Measurements from ENCODE around the gene SDCCAG8.

The SDCCAG8 gene

DNA sequence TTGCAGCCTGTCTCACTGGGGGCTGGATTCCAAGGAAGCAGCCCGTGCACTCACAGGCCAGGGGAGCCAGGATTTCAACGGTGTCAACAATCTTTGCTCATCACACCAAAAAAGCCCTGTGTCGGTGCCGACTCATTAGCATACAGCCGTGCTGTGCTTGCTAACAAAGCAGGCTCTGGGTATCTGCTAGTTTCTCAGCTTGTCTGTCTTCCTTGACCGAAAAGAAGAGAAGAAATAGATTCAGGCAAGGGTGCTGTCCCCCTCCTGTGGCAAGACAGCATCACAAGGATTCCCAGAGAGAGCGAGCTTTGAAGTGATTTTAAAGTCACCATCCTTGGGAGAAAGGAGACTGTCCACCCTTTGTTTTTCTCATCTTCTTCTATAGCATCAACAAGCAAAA is 214.7 kb downstream of the SDCCAG8 start:
- no peak for DNase-seq

DNA sequence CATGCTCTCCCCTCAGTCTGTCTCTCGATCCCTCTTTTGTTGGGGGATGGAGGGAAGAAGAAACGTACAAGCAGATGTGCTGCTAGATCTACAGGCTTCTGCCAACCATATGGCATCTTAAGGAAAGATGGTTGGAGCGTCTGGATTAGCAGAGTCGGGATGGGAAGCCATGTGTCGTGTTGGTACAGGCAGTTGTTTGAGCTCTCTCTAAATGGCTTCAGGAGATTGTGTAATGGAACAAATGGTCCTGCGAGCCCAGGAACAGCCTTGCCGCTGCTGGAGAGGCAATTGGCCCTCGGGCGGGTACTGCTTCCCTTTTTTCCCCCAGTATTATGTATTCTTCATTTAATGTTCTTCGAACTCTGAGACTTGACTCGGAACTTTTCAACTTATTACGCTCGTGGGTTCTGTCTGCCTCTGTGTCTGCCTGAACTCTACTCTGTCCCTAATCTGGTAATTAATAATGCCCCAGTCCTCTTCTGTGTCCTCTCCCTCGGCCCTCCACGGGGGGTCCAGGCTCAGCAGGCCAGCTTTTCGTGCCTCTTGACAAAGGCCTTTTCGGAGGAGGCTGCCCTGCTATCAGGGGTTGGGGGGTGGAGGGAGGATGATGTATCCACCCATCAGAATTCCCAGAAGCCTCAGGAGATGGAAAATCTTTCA is 215.3 kb downstream of the SDCCAG8 start:
- DNase-seq: no peak

DNA sequence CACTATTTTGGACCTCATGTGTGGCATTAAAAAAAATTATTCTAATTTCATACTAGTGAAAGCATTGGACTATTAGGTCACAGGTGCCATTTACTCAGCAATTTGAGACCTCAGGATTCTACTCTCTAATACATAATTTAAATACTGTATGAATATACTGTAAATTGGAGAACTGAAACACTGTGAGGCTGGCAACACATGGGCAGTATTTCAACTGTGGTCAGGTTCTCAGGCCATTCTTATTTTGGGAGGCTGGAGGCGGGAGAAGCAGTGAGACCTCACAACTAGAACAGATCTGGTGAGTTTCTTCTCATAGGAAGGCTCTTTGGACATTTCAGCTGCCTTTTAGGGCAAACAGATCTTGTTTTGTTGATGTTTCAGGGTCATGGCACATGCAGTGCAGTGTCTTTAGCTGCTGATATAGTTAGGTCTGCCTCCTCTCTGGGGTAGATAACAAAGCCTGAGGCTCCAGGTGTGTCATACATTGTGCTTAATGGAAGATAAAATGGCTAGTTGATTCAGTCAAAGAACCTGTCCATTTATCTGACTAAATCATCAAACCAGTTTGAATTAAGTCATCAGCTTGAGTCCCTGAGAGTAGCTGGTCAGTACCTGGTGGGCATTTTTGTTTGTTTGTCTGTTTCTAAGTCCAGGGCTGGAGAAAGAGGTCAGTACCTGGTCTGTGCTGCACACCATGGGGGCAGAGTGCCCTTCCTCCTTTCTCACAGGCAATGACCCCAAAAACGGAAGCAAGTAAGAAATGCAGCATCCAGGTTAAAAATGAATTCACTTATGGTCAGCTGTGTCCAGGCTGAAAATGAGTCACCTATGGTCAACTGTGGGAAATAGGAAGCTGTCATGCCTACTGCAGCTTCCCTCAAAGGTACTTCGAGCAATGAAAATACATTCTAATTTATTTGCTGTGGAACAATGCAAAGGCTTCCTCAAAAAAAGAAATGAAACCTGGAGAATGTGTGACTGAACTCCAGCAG is 216.2 kb downstream of the SDCCAG8 start:
- no peak for DNase-seq

DNA sequence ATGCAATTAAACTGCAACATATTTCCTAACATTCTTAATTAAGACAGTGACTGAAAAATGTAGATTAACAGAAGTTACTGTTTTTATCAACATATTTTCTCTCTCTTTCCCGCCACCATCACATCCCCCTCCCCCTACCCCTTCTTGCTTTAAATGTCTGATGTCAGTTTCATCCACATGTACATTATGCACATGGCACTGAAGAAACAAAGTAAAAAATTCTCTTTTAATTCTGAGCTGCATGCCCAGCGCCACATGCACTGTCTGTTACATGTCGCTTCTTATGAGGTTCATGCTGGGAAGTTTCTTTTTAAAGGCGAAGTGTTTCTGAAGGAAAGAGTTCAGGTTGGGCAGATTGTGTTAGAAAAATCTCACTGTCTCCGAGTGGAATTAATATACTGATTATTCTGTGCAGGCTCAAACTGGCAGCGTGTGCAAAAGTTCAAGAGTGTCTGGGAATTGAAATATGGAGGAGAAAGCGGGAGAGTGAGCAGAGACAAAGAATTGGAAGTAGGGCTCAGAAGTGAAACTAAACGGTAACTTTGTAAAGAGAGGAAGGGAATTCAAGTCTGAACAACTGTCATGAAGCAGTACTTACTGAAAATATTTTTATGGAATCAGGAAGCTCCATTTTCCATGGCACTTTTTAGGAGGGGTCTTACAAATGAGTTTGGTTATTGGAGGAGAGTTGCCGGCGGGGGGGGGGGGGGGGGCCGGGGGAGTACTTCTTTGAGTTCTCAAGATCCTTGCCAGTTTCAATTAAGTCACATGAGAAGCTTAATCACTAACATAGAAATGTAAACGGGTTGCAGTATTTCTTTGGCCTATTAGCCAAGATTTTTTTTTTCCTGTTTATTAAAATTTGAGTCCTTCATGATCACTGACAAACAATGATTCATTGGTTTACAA is 217.6 kb downstream of the SDCCAG8 start:
- no peak for DNase-seq

DNA sequence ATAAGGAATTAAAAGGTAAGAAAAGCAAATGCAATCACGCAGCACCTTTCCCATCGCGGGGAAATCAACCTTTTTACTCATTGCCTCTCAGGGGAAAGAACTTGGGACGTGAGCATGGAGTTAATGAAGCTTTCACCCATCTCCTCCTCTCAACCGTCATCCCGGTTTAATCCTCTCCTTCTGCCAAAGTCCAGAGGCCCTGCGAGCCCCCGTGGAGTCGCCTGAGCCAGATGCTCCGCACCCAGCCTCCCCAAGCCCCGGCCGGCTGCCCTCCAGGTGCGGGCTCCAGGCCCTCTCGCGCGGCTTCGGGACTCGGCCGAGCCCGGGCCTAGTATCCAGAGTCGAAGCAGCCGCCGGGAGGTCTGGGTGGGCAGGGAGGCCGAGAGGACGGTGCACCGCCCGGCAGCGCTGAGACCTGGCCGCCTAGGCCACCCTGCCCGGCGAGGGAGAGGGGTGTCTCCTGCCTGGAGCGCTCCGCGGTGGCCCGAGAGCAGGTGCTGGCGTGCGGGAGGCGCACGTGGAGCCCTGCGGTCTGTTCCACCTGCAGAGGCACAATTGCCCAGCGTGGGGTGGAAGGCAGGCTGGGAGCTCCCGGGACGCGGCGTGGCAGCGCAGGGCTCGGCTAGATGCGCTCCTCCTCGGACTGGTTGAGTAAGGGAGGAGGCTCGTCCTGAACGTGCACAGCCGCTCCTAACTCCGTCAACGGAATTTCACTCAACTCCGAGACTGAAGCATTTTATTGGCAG is 218.5 kb downstream of the SDCCAG8 start:
- DNase-seq: no peak

DNA sequence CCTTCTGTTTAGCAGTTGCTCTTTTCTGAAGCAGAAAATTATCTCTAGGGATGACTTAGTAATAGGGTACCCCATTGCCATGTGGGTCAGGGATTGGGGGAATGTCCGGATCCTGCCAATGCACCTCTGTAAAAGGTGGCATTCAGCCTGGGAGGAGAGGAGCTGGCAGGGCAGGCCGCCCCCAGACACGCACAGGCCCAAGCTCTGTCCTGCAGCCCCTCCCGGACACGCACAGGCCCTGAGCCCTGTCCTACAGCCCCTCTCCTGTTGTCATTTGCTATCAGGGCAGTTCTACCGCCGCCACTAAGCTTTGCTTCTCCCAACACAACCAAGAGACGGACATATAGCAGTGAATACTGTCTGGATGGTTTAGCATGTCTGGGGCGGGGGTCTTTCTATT is 219.1 kb downstream of the SDCCAG8 start:
- DNase-seq: no peak

DNA sequence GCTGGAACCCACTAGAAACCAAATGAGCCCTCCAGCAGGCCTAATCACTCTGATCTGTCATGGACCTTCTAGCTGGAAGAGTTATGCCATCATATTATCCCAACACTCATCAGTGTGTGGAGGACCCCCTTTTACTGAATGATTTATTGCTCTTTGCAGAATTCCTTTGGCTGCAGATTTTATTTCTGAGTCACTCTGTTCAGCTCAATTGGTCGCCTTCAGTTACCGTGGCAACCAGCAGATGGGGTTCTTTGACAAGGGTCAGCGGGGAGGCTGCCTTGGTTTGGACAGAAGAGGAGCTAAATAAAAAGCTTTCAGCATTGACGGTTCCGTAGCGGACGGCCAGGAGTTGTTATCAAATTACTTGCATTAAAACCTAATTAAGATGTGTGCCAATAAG is 220.1 kb downstream of the SDCCAG8 start:
- DNase-seq: no peak

DNA sequence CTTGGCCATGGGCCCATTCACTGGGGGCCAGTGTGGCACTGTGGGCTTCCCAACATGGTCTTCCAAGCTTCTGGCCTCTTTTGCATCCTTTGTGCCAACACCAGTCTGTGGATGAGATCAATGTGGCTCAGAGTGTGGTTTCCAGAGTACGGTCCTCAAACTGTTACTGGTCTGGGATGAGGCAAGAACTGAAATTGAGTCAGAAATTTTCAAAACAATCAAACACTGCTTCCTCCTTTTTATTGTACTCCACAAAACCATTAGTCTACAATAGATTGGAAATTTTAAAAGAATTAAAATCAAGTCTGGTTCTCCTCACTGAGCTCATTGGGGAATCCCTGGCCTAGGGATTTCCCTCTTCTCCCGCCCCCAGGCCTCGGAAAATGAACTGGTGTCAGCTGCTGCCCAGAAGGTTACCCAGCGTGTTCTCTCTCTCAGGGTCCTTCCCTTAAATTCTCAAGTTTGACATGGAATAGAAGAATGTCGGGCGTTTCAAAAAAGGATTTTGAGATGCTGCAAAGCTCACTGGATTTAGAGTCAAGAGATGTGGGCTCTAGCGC is 222.0 kb downstream of the SDCCAG8 start:
- DNase-seq: no peak

DNA sequence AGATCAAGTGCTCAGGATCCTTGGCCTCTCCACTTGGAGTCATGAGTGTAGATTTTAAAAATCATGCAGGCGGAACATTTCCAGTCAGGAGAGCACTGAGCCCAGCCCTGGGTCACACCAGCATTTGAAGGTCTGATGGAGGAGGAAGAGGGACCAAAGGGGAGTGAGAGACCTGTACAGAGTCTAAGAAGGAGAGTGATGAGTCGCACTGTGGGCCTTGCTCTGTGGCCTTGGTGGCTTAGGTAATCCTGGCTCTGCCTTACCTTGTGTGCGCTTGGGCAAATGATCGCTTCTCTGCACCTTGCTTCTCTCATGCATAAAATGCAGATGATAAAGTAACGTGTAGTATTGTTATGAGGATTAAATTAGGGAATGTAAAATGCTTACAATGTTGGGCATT is 225.3 kb downstream of the SDCCAG8 start:
- DNase-seq: no peak

DNA sequence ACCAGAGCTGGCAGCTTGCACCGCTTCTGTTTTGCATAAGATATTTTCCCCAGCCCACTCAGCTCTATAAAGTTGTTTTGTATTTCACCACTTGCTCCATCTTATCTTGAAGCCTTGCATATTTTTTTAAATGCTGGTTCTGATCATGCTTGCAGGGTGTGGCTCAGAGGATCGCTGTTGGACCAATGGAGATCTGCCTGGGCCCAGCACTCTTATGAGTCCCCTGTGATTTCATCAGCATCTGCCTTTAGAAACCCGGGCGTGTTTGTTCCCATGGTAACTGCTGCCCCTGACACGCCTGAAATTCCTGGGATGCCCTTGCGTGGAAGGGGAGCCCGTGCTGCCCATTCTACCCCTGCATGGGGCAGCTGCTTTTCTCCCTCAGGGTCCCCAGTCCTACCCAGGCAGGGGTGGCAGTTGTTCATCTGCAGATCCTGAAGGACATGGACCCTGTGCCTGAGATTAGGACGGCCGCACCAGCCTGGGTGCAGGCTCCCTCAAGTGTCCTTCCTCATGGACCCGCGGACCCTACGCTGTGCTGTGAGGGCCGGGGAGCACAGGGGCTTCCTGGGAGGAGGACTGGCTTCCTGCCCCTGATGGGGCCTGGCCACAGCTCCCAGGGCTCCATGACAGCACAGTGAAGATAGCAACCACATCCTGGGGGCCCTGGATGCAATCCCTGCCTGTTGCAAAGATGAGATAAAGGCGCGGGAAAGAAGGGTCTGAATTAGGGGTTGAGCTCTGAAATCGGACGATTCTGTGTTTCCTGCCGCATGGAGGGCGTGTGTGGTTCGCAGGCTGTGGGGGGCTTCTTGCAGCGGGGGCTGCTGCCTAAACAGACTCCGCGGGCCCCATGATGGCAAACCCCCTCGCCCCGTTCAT is 226.5 kb downstream of the SDCCAG8 start:
- no peak for DNase-seq

DNA sequence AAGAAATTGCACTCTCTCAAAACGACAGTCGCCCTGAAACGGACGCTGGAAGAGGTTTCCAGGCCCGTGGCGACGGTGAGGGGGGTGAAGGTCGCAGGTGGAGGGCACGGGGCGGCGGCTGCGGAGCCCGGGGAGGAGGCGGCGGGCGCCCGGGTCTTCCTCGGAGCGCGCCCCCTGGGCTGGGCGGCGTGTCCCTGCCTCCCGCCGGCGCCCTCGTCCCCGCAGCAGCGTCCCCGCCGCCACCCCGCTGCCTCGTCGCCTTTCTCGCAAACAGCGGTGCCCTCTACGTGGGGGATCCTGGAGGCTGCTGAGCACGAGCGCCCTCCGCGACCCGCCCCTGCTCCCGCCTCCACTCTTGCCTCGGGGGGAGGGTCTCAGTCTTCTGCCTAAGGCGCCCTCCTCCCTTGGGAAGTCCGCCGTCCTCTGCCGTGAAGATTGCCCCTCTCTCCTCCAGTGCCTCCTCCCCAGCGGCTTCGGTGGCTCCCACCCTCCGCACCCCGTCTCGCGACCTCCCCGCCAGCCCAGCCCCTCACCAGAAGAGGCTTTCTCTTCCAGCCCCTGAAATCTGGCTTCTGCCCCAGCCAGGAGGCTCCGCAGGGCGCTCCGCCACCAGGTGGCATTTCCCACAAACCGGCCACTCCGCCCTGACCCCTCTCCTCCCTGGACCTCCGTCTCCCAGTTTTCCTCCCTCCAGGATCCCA is 227.4 kb downstream of the SDCCAG8 start:
- no peak for DNase-seq

DNA sequence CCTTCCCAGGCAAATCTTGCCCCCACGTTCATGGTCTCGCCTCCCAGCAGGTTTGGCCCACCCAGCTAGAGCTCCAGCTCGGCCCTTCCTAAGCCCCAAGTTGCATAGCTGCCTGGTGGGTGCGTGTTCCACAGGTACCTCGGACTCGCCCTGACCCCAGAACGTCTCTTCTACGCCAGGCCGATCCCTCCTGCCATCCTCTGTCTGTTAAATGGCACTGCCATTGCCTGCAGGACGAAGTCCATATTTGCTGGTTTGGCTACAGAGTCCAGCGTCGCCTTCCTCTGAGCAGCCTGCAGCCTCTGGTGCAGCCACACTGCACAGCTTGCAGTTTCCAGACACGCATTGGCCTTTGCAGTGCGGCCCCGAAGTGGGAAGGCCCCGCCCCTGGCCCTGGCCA is 228.1 kb downstream of the SDCCAG8 start:
- no peak for DNase-seq

DNA sequence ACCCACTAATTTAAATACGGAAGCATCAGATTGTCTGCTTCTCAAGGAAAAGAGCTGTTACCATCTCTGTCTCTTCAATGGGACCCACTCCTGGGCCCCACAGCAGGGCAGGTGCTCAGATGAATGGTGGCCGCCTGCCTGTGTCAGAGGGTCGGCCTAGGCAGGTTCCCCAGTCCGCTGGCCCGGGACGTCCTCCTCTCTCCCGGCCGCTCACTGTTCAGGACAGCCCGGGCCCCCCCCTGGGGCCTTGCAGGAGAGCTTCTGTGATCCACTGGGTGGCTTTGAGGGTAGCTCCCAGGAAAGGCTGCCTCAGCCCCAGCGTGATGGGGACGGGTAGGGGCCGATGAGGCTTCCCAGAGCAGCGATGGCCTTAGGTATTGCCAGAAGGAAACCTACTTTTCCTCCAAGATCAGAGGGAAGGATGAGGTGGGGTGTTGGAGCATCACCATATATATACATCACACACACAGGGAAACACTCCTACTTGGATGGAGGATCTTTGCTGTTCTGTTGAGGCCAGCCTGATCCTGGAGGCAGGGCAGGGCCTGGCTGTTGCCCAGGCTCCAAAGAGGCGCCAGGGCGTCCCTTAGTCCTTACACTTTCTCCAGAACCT is 231.3 kb downstream of the SDCCAG8 start:
- DNase-seq: no peak

DNA sequence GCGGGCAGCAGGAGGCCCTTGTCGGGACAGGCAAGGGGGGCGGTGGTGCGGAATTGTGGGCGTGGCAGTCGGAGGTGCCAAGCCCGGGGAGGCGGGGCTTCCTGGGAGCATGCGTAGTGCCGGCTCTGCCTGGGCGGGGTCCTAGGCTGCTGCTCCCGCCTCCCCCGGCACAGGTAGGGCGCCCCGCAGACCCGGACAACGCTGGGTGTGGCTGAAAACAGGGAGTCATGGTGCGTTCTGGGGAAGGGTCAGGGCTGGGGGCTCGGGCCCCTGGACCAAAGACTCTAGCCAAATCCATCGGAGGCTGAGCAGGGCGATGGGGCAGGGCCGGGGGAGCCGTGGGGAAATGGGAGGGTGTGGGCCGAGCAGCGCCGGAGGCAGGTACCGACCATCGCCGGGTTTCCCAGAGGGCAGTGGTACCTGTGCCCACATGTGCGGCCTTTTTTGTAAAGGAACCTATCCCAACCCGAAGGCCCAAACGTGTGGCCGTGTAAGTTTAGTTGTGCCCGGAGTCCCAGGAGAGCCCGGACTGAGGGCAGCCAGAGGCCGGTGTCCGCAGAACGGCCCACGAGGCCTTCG is 231.9 kb downstream of the SDCCAG8 start:
- no peak for DNase-seq

DNA sequence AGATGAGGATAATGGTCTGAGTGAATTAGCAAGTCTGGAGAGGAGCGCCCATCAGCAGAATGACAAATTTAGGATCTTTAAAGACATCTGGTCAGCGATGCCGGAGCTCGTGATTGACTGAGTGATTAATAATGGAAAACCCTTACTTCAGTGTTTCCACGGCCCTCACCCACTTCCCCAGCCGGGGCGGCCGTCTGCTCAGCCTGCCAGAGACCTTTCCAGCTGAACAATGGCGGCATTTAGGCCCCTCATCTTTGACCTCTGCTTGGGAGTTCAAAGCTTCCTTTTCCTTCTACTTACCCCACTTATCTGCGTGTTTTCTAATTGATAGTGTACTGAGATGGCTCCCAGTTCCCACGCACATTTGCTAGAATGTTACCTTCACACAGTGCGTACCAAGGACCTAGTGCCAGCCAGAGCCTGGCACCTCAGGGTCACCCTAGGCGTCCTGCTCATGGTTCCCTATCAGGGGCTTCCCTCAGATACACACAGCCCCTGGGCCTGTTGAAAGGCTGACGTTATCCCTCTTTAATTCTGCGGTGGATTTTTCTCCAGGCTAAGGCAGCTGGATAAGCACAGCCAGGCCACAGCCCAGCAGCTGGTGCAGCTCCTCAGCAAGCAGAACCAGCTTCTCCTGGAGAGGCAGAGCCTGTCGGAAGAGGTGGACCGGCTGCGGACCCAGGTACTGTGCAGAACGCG is 232.8 kb downstream of the SDCCAG8 start:
- no peak for DNase-seq

DNA sequence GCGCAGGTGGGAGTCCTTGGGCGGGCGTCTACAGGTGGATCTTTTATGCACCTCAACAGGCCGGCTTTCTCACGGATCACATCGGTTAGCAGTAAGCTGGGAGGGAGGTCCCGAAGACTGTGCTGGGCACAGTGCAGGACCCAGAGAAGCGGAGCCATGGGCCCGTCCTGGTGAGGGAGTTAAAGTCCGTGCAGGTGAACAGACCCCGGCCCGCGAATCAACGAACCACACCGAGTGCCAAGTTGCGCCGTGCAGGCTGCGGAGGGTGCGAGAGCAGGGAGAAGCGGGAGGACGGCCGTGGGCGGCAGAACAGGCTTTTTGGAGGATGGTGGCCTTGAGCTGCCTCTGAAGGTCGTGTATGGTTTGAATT is 233.3 kb downstream of the SDCCAG8 start:
- no peak for DNase-seq

DNA sequence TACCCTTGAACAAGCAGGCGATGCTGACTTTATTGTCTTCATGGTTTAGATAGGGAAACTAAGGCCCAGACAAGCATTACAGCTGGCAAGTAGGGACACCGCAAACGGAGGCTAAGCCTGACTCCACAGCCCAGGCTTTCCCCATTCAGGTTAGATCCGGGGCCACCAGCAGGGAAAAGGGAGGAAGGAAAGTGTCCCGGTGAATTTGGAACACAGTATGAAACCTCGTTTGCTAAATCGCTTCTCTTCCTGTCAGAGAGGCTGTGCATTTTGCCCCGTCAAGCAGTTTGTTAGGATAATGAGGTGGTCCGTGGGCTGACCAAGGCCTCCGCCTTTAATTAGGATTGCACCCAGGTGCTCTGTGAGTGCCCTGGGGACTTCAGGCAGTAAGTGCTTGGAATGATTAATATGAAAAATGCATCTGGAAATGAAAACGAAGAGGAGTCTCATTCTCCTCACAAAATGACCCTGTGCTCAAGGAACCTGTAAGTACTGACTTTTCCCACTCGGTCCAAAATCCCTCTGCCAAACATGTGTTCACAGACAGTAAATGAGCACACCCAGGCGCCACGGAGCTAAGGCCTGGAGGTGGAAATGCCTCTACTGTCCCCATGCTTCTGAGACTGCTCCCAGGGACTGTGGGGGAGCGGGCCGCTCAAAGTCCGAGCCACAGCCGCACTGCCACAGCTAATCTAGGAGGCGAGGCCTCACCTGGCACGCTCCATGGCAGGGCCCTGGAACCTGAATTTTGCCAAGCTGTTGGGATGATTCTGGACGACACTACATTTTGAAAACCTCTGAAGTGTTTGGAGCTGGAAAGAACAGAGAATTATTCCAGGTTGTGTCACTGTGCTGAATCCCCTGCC is 234.1 kb downstream of the SDCCAG8 start:
- DNase-seq: no peak

Measured in GF-D8 (cell line).